HG03457 (cell line): Measurements from ENCODE around the gene PNMA3.
"Not testable (repeated sequence)": the region's sequence is repeated elsewhere in the genome, so short reads cannot be mapped to it uniquely, and the experiment has no call there.

ENCODE experiments used
- ATAC-seq: cut with Tn5 transposase; IDR thresholded peaks from one replicate; pipeline ENCODE4 v1.9.1; 2021; ENCODE audit warnings: moderate number of reproducible peaks; ENCODE audit not compliant: unreplicated experiment

Gene PNMA3, protein sequence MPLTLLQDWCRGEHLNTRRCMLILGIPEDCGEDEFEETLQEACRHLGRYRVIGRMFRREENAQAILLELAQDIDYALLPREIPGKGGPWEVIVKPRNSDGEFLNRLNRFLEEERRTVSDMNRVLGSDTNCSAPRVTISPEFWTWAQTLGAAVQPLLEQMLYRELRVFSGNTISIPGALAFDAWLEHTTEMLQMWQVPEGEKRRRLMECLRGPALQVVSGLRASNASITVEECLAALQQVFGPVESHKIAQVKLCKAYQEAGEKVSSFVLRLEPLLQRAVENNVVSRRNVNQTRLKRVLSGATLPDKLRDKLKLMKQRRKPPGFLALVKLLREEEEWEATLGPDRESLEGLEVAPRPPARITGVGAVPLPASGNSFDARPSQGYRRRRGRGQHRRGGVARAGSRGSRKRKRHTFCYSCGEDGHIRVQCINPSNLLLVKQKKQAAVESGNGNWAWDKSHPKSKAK

DNA sequence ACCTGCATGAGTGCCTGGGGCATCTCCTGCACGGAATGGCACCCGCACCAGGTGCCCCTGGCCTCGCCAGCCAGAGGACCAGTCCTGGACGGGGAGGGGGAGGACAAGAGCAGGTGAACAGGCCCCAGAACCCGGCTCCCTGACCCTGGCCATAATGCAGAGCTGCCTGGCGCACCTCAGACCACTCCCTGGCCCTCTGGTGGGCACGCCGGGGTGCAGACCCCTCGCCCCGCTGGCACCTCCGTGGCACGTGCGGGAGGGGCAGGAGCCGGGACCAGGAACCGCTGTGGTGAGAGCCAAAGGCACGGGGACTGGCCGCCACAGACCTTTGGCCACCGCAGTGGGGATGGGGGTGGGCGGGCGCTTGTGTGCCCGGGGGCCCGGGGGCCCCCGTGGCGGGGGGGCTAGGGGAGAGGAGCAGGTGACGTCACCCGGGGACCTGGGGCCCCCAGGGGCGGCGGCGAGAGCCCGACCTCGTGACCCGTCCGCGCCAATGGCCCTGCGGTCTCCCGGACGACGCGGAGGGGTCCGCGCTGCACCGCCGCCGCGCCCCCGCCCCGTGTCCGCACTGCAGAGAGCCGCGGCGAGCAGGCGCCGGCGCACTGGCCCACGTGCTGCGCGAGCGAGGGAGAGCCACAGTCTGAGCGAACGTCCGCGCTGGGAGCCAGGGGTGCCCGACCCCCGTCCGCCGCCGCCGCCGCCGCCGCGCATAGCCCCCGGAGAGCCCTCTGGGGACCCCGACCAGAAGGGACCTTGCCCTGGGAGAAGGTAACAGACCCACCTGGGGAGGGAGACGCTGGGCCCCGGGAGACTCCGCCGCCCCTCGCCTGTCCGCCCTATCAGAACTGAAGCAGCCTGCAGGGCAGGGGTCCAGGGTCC, at the start of gene PNMA3:
TSS of gene PNMA3 (plus strand) at position 600 of the 879 bp plus-strand sequence. CDS start 586 bp downstream, outside the sequence.
- no peak for ATAC-seq

DNA sequence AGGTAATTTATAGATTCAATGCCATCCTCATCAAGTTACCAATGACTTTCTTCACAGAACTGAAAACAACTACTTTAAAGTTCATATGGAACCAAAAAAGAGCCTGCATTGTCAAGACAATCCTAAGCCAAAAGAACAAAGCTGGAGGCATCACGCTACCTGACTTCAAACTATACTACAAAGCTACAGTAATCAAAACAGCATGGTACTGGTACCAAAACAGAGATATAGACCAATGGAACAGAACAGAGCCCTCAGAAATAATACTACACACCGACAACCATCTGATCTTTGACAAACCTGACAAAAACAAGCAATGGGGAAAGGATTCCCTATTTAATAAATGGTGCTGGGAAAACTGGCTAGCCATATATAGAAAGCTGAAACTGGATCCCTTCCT, 39.1 kb upstream of the PNMA3 start:
- ATAC-seq, result not testable (repeated sequence)

DNA sequence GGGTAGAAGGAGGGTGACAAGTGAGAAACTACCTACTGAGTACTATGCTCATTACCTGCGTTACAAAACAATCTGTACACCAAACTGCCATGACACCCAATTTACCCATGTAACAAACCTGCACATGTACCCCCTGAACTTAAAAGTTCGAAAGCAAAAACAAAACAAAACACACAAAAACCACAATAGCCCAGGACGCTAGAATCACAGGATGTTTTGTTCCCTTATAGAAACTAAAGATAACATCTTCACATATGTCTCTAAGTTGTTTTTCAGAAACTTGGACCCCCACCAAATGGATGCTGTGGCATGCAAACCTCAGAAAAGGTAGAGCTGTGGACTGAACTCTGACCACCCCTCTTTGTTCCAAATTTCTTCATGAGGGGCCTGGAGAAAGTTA, 37.1 kb upstream of the PNMA3 start:
- ATAC-seq, result no peak

DNA sequence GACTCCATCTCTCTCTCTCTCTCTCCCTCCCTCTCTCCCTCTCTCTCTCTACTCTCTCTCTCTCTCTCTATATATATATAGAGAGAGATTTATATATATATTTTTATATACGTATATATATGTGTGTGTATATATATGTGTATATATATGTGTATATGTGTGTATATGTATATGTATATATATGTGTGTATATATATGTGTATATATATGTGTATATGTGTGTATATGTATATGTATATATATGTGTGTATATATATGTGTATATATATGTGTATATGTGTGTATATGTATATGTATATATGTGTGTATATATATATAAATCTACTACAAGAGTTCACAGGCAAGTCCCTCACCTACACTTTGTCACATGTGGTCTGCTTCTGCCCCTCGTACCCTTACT, 29.8 kb upstream of the PNMA3 start:
- not testable (repeated sequence) for ATAC-seq

DNA sequence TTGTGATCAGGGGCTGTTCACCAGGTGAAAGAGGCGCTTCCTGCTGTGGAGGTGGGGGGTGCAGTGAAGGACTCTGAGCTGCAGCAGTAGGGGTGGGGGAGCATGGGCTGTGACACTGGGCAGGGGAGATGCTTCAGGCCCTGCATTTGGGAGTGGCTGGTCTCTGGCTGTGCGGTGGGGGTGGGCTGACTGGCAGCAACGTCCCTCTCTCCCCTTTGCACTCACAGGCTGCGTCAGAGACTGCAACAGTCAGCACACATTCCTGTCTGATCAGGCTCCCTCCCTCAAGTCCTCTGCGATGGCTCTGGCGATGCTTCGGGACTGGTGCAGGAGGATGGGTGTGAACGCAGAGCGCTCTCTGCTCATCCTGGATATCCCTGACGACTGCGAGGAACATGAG, 27.8 kb upstream of the PNMA3 start:
- not testable (repeated sequence) for ATAC-seq

DNA sequence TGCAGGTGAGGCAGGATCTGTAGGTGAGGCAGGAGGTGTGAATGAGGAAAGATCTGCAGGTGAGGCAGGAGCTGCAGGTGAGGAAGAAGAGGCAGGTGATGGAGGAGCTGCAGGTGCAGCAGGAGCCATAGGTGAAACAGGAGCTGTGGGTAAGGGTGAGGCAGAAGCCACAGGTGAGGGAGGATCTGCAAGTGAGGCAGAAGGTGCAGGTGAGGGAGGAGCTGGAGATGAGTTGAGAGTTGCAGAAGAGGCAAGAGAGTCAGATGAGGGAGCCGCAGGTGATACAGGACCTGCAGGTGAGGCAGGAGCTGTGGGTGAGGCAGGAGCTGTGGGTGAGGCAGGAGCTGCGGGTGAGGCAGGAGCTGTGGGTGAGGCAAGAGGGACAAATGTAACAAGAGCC, 27.1 kb upstream of the PNMA3 start:
- ATAC-seq, result no peak

DNA sequence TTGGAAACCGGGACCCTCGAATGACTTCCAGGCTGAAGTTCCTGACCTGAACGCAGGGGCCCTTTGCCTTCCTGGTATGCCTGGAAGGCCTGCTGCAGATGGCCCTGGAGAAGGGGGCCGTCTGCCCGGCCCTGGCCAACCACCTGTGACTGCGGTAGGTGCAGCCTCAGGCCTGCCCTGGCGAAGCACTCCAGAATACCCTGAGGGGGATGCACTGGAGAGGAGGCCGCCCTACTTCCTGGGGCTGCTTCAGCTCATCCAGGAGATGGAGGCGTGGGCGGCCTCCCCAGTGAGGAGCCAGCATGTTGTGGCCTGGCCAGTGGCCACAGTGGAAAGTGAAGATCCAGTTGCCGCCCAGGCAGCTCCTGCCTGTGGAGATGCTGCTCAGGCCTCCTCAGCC, 26.4 kb upstream of the PNMA3 start:
- no peak for ATAC-seq

DNA sequence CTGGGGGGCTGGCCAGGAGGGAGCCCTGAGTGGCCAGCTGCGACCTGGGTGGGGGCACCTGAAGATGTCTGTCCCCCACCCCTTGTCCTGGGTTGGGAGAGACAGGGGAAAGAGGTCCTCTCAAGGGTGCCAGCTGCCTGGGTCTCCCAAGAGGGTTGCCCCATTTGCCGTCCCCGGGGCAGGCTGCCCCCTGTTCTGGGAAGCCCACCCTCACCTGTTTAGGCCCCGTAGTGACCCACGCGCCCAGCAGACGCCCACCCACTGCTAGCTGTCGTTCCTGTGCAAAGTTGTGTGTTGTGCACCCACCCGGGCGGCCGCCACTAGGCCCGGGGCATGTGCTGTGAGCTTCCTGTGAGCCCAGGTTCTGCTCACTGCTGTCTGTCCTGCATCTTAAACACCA, 25.5 kb upstream of the PNMA3 start:
- no peak for ATAC-seq

DNA sequence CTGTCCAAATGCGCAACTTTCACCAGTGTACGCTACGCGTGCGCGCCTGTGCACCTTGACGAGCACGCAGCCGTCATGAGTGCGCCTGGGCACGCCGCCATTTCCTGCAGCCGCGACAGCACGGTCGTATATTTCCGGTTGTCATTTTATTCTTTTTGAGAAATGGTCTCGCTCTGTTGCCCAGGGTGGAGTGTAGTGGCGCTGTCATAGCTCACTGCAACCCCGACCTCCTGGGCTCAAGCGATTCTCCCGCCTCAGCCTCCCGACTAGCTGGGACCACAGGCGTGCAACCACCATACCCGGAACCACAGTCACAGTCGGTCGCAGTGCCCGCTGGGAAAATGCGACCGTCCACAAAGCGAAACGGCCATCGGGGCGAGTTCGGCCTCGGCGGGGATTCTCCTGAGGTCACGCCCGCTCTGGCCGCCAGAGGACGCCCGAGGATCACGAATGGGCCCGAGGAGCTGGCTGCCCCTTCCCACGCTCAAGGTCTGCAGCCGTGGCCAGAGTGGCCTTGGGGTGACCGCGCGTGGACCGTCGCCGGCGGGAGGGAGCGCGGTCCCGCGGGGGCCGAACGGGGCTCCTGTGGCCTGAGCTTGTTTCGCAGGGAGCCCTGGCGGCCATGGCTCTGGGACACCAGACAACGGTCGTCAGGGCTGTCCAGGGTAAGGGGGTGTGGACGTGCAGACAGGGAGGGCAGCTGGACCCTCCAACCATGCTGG, 23.7 kb upstream of the PNMA3 start:
- ATAC-seq, result no peak

DNA sequence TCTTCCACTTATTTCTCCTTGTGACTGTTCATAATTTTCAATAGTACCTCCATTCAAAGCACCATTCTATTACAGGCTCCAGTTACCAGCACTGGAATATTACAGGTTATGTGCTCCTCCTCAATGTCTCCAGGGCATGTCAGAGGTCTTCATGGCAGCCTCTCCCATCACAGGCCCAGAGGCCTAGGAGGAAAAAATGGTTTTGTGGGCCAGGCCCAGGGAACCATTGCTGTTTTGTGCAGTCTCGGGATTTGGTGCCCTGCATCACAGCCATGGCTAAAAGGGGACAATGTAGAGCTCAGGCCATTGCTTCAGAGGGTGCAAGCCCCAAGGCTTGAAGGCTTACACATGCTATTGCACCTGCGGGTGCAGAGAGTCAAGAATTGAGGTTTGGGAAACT, 7.2 kb upstream of the PNMA3 start:
- ATAC-seq, result no peak

DNA sequence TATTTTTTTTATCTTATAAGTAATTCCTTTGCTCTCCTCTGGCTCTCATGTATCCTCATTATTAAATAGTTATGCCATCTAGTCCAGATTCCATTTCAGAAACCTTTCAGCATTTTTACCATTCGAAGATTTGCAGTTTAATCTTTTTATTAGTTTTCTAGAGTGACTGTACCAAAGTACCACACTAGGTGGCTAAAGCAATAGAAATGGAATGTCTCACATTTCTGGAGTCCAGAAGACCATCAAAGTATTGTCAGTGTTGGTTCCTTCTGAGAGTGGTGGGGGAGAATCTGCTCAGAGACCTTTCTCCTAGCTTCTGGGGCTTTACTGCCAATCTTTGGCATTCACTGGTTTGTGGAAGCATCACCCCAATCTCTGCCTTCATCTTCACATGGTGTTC, 3.7 kb upstream of the PNMA3 start:
- no peak for ATAC-seq

DNA sequence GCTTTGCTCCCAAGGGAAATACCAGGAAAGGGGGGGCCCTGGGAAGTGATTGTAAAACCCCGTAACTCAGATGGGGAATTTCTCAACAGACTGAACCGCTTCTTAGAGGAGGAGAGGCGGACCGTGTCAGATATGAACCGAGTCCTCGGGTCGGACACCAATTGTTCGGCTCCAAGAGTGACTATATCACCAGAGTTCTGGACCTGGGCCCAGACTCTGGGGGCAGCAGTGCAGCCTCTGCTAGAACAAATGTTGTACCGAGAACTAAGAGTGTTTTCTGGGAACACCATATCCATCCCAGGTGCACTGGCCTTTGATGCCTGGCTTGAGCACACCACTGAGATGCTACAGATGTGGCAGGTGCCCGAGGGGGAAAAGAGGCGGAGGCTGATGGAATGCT, 1.0 kb downstream of the PNMA3 start:
- no peak for ATAC-seq

DNA sequence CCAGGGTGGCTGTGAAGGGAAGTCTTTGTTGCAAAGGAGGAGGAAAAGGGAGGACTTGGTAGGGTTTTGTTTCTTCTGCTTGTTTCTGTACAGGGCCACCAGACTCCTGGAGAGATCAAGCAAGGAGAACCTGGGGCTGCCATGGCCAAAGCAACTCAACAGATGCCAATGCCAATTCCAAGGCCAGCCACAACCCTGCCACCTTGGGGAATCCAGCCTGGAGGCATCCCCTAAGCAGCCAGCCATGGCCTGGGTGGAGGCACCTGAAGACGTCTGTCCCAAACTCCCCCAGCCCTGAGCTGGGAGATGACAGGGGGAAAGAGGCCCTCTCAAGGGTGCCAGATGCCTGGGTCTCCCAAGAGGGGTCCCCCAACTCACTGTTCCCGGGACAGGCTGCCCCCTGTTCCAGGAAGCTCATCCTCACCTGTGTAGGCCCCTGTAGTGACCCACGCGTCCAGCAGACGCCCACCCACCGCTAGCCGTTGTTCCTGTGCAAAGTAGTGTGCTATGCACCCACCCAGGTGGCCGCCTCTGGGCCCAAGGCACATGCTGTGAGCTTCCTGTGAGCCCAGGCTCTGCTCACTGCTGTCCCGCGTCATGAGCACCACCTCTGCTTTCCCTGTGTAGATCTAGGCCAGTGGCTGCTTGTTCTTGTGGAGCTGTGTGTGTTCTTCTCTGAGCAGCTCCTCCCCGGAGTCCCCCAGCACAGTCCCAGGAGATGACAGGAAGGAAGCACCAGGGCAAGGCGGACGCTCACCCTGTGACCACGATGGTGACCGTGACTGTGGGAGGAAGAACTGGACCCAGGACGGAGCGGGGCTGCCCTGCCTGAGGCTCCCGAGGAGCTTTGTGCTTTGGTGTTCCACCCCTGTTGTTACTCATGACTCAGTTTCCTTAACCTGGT, 3.2 kb downstream of the PNMA3 start:
- ATAC-seq, result no peak

DNA sequence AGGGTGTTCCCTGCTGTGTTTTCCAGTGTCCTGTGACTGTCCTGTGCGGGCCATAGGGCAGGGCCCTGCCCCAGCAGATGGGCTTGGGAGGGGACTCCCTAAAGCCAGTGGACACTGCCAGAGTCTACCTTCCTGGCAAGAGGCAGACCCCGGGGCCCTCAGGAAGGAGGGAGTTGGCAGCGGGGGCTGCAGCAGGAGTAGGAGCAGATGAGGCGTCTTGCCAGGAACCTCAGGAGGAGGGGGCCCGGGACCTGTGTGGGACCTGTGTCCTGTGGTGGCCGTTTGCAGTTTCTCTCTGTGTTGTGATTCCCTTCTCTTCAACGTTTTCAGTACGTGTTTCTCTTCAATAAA, 3.8 kb downstream of the PNMA3 start:
- no peak for ATAC-seq

DNA sequence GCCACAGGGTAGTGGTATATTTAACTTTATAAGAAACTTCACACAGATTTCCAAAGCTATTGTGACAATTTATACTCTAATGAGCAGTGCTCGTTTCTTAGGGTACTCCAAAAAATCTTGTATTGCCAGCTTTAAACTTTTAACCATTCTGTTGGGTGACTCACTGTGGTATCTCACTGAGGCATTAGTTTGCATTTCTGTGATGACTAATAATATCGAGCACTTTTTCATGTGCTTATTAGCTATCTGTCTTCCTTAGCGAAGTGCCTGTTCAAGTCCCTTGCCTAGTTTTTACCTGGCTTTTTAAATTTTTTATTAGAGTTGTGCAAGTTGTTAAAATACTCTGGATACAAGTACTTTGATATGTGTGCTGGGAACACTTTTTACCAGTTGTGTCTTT, 5.5 kb downstream of the PNMA3 start:
- ATAC-seq, result no peak

DNA sequence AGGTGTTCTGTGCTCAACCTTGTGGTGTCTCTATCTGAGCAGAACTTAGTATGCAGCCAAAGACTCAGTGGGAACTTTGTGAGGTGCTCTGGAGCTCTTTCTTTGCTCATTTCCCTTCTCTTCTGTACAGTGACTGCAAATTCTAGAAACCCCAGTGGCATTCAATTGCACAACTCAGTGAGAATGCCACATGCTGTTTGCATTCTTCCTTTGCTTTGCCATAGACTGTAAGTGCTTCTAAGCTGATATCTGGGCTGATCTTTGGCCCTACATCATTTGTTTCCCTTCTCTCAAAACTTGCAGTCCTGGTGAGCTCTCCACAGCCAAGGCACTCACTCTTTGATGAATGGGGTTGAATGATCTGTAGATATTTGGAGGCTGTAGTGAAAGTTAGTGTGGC, 7.0 kb downstream of the PNMA3 start:
- no peak for ATAC-seq

DNA sequence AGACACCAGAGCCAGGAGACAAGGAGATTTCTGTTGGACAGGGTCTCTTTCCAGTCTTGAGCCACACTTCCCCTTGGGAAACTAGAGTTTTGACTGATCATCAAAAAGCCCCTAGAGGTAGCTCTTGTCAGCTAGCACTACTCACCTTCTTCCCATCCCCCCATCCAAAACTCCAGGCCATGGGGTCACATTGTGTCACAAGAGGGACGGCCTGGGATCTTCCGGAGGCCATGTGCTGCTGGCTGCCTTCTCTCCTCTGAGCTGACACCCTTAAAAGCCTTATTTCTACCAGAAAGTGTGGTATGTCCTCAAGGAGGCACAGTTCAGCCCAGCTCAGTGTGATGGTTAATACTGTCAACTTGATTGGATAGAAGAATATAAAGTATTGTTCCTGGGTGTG, 7.8 kb downstream of the PNMA3 start:
- no peak for ATAC-seq

DNA sequence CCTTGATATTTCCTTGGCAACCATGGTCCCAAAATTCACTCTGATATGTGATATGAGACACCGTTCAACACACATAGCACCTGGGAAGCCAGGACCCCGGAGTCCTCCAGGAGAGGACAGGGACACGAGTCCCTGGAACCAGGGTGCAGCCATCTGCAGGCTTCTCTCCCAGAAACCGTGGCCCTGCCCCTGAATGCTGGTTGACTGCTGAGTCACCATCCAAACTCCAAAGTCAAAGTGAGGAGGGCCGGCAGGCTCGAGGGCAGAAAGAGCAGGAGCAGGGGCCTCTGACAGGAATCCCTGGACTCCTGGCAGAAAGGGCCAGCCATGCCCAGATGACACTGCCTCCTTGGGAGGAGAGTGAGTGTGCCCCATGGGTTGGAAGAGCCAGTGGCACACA, 9.1 kb downstream of the PNMA3 start:
- no peak for ATAC-seq

DNA sequence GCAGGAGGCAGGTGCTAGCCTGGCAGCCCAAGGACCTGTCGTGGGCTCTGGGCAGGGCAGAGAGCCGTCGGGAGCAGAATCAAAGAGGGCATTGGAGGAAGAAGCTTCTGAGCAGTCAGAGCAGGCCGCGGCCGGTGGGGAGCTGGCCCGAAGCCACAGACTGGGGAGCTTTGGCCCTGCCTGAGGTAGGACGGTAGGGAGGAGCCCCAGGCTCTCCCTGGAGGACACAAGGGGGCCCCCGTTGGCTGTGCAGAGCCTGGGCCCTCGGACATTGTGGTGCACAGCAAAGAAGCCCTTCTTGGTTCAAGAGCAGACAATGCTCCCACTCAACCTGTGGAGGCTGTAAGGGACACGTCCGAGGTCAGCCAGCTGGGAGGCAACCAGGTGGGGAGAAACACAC, 10.1 kb downstream of the PNMA3 start:
- not testable (repeated sequence) for ATAC-seq

DNA sequence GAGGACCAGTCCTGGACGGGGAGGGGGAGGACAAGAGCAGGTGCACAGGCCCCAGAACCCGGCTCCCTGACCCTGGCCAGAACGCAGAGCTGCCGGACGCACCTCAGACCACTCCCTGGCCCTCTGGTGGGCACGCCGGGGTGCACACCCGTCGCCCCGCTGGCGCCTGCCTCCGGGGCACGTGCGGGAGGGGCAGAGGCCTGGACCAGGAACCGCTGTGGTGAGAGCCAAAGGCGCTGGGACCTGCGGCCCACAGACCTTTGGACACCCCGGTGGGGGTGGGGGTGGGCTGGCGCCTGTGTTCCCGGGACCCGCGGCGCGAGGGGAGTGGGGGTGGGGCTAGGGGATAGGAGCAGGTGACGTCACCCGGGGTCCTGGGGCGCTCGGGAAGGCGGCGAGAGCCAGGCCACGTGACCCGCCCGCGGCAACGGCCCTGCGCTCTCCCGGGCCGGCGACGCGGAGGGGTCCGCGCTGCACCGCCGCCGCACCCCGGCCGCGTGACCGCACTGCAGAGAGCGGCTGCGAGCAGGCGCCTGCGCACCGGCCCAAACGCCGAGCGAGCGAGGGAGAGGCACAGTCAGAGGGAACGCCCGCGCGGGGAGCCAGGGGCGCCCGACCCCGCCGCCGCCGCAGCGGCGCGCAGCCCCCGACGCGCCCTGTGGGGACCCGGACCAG, 15.8 kb downstream of the PNMA3 start, which contains the start of gene PNMA6A:
TSS of gene PNMA6A (plus strand) at position 546 of the 675 bp plus-strand sequence. CDS start 609 bp downstream, outside the sequence.
- not testable (repeated sequence) for ATAC-seq
